Esophagus squamous epithelium (tissue), 4 donors: ENCODE measurements around the gene UNKL.

Experiments
- POLR2A ChIP-seq, 4 donors: fragments of 450-650 bp; IDR thresholded peaks; one replicate each; pipeline ENCODE4 v1.6.1; 2017; ENCODE audit warnings: antibody characterized with exemption in 4 of 4, mild to moderate bottlenecking in 4 of 4, moderate library complexity in 3 of 4
- TF ChIP-seq, protein P1 (sequence below), 6 experiments: fragments of 450-650 bp in 4 of 6; fragments of 200-600 bp in 2 of 6; sonication (generic) in 2 of 6; IDR thresholded peaks; one replicate each; pipeline ENCODE4 v1.5.1; 2016 to 2019; ENCODE audit warnings: antibody characterized with exemption in 6 of 6, mild to moderate bottlenecking in 4 of 6, moderate library complexity in 4 of 6

- TF ChIP-seq POLR2A (IDR thresholded peaks at IDR 0.05): no peak
- TF ChIP-seq, protein P1, sequence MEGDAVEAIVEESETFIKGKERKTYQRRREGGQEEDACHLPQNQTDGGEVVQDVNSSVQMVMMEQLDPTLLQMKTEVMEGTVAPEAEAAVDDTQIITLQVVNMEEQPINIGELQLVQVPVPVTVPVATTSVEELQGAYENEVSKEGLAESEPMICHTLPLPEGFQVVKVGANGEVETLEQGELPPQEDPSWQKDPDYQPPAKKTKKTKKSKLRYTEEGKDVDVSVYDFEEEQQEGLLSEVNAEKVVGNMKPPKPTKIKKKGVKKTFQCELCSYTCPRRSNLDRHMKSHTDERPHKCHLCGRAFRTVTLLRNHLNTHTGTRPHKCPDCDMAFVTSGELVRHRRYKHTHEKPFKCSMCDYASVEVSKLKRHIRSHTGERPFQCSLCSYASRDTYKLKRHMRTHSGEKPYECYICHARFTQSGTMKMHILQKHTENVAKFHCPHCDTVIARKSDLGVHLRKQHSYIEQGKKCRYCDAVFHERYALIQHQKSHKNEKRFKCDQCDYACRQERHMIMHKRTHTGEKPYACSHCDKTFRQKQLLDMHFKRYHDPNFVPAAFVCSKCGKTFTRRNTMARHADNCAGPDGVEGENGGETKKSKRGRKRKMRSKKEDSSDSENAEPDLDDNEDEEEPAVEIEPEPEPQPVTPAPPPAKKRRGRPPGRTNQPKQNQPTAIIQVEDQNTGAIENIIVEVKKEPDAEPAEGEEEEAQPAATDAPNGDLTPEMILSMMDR (IDR thresholded peaks at IDR 0.05): no peak
Observed at GRCh38 chr16:1323296-1324239, 90.9 kb downstream of the UNKL start.
